ENCODE measurements around the gene ZBED4.

The ZBED4 gene

GRCh38 chr22:49933236-49934159 is 79.9 kb downstream of the ZBED4 start:
- in situ Hi-C loops (cut with MboI; ENCODE audit: low sequenced_read_pairs, unreplicated experiment), result loop anchor here (5.0 kb wide), 1 partner anchor 99 kb away; no protein-coding TSS in a partner anchor
- DNase-seq (ENCODE audit: low spot score), result no peak
- no peak for TF ChIP-seq CTCF (IDR thresholded peaks at IDR 0.05; ENCODE audit: borderline replicate concordance, control extremely low read depth, extremely low read depth, insufficient read depth, missing control alignments)

- no peak for DNase-seq (ENCODE audit: low spot score)
- in situ Hi-C loops (cut with MboI; ENCODE audit: low sequenced_read_pairs, unreplicated experiment), result loop anchor here (5.0 kb wide), 1 partner anchor 98 kb away; no protein-coding TSS in a partner anchor
- no peak for TF ChIP-seq CTCF (IDR thresholded peaks at IDR 0.05; ENCODE audit: borderline replicate concordance, control extremely low read depth, extremely low read depth, insufficient read depth, missing control alignments)
Observed at GRCh38 chr22:49934160-49934890, 80.7 kb downstream of the ZBED4 start.

- in situ Hi-C loops (cut with MboI; ENCODE audit: low sequenced_read_pairs, unreplicated experiment), result loop anchor here (5.0 kb wide), 1 partner anchor 97 kb away; no protein-coding TSS in a partner anchor
- TF ChIP-seq CTCF (IDR thresholded peaks at IDR 0.05; ENCODE audit: borderline replicate concordance, control extremely low read depth, extremely low read depth, insufficient read depth, missing control alignments), result no peak
- peak; percentile 81 for DNase-seq (ENCODE audit: low spot score)
Observed at GRCh38 chr22:49934891-49935557, 81.4 kb downstream of the ZBED4 start.

GRCh38 chr22:49935561-49935960 is 81.9 kb downstream of the ZBED4 start:
- no peak for TF ChIP-seq CTCF (IDR thresholded peaks at IDR 0.05; ENCODE audit: borderline replicate concordance, control extremely low read depth, extremely low read depth, insufficient read depth, missing control alignments)
- DNase-seq (ENCODE audit: low spot score), result no peak
- in situ Hi-C loops (cut with MboI; ENCODE audit: low sequenced_read_pairs, unreplicated experiment), result no loop called here

GRCh38 chr22:49936018-49936972 is 82.7 kb downstream of the ZBED4 start:
- no peak for TF ChIP-seq CTCF (IDR thresholded peaks at IDR 0.05; ENCODE audit: borderline replicate concordance, control extremely low read depth, extremely low read depth, insufficient read depth, missing control alignments)
- peak; percentile 91 for DNase-seq (ENCODE audit: low spot score)
- in situ Hi-C loops (cut with MboI; ENCODE audit: low sequenced_read_pairs, unreplicated experiment), result no loop called here
